HepG2 (cell line): Measurements from ENCODE around the gene TBL2. TPM values are rescaled to one million over a fixed set of nuclear protein-coding genes. Genes with fewer than 3 reads are reported as not detected.

Experiments used
- ATAC-seq: fragments of 200-7000 bp; cut with Tn5 transposase; 3 replicates; pipeline ENCODE4 v1.9.1; 2020; ENCODE audit warnings: mild to moderate bottlenecking, moderate library complexity
- BruUV-seq: library from RNA; stranded (reverse); fragments of 400-500 nt; replicated peaks from 2 replicates; lab custom pipeline; 2021; lab: Mats Ljungman, UMichigan
- CTCF ChIA-PET: fragments of 300-600 bp; formaldehyde crosslinking; extraction: SDS; loops from one replicate; lab custom pipeline; 2021; ENCODE audit warnings: low total read pairs, inconsistent platforms, low intra/inter-chr PET ratio; lab: Yijun Ruan, JAX
- POLR2A ChIA-PET: fragments of 350-600 bp; sonication (Branson Sonifier 250); formaldehyde crosslinking; loops from one replicate; lab custom pipeline; 2020; ENCODE audit warnings: antibody characterized with exemption, inconsistent platforms; lab: Yijun Ruan, JAX
- DNase-seq: peaks from one replicate; pipeline ENCODE4 v3.0.0-alpha.2; 2015; ENCODE audit warnings: low spot score
- FAIRE-seq: peaks from 3 replicates; lab custom pipeline; 2011; peaks lifted over from hg19 to GRCh38; lab: Jason Lieb, UNC
- H2AFZ ChIP-seq: one replicate; pipeline ENCODE4 v1.6.1; 2011; ENCODE audit warnings: low read length, inconsistent platforms
- H3K27ac ChIP-seq: fragments of 300-600 bp; 3 replicates; pipeline ENCODE4 v1.8.0; 2011; ENCODE audit warnings: mixed run types, mild to moderate bottlenecking, mixed read lengths, low read length, inconsistent platforms; ENCODE audit not compliant: insufficient read depth; ENCODE audit errors: extremely low read length
- H3K27me3 ChIP-seq, 2 experiments: fragments of 200-600 bp in 1 of 2; 2 replicates in 1 of 2; 3 replicates in 1 of 2; pipeline versions ENCODE4 v1.6.0 to v1.8.0; 2011; ENCODE audit warnings: low read length in 2 of 2, mild to moderate bottlenecking in 2 of 2, moderate library complexity in 2 of 2, inconsistent platforms in 1 of 2; ENCODE audit not compliant: insufficient read depth in 2 of 2, control insufficient read depth in 1 of 2
- H3K36me3 ChIP-seq, 2 experiments: fragments of 200-600 bp in 1 of 2; replicated peaks in 1 of 2; 2 replicates in 1 of 2; 3 replicates in 1 of 2; pipeline versions ENCODE4 v1.5.1 to v1.8.0; 2011; ENCODE audit warnings: low read length in 2 of 2, inconsistent platforms in 1 of 2; ENCODE audit not compliant: insufficient read depth in 2 of 2, control insufficient read depth in 1 of 2
- H3K4me1 ChIP-seq: 2 replicates; pipeline ENCODE4 v1.5.1; 2012; ENCODE audit warnings: low read length, inconsistent platforms; ENCODE audit not compliant: insufficient read depth
- H3K4me2 ChIP-seq: 2 replicates; pipeline ENCODE4 v1.6.0; 2011; ENCODE audit warnings: low read depth, low read length, inconsistent platforms
- H3K4me3 ChIP-seq, 3 experiments: fragments of 200-600 bp in 1 of 3; sonication (generic), shearing (Covaris generic) in 1 of 3; replicated peaks in 1 of 3; 2 replicates each; pipeline ENCODE4 v1.5.1; 2011 to 2016; ENCODE audit warnings: low read length in 3 of 3, inconsistent platforms in 2 of 3, low read depth in 2 of 3, mild to moderate bottlenecking in 2 of 3, control low read depth in 1 of 3, mixed read lengths in 1 of 3; ENCODE audit not compliant: insufficient read depth in 1 of 3
- H3K79me2 ChIP-seq: one replicate; pipeline ENCODE4 v1.6.1; 2011; ENCODE audit warnings: low read length, inconsistent platforms; ENCODE audit not compliant: insufficient read depth
- H3K9ac ChIP-seq: 2 replicates; pipeline ENCODE4 v1.6.0; 2011; ENCODE audit warnings: mild to moderate bottlenecking, low read depth, low read length, inconsistent platforms; ENCODE audit not compliant: insufficient read depth
- H3K9me3 ChIP-seq: 2 replicates; pipeline ENCODE4 v1.5.1; 2012; ENCODE audit warnings: mild to moderate bottlenecking, low read length
- H4K20me1 ChIP-seq: 2 replicates; pipeline ENCODE4 v1.6.0; 2011; ENCODE audit warnings: inconsistent platforms, mild to moderate bottlenecking, low read length, moderate library complexity; ENCODE audit not compliant: insufficient read depth
- CAMTA2 ChIP-seq: sonication (generic); formaldehyde crosslinking; IDR thresholded peaks from 2 replicates; pipeline ENCODE4 v1.4.0; 2020; ENCODE audit warnings: mild to moderate bottlenecking, missing genetic modification reagents, borderline replicate concordance
- DNMT3B ChIP-seq: conservative IDR thresholded peaks from 2 replicates; pipeline ENCODE4 v1.6.1; 2016; ENCODE audit warnings: missing biosample characterization, control low read depth
- ETV5 ChIP-seq: IDR thresholded peaks from 2 replicates; pipeline ENCODE4 v1.6.1; 2018; ENCODE audit warnings: missing biosample characterization, missing genetic modification reagents, inconsistent platforms, borderline replicate concordance
- HHEX ChIP-seq: IDR thresholded peaks from 2 replicates; pipeline ENCODE4 v1.6.1; 2016; ENCODE audit warnings: control low read depth
- MAZ ChIP-seq, 2 experiments: sonication (generic) in 1 of 2; formaldehyde crosslinking in 1 of 2; IDR thresholded peaks; 2 replicates each; pipeline versions ENCODE4 v1.5.0 to v1.6.1; 2012 to 2020; ENCODE audit warnings: low read depth in 2 of 2, mild to moderate bottlenecking in 2 of 2, borderline replicate concordance in 1 of 2, improper control_type of control experiment in 1 of 2, low read length in 1 of 2, missing genetic modification reagents in 1 of 2, moderate library complexity in 1 of 2
- MXD1 ChIP-seq: sonication (generic); formaldehyde crosslinking; IDR thresholded peaks from 2 replicates; pipeline ENCODE4 v1.4.0; 2020; ENCODE audit warnings: mild to moderate bottlenecking, missing genetic modification reagents
- PAX8 ChIP-seq: sonication (generic); formaldehyde crosslinking; IDR thresholded peaks from 2 replicates; pipeline ENCODE4 v1.8.0; 2022; ENCODE audit warnings: mild to moderate bottlenecking, missing genetic modification reagents, borderline replicate concordance
- PITX1 ChIP-seq: sonication (generic); formaldehyde crosslinking; IDR thresholded peaks from 2 replicates; pipeline ENCODE4 v1.5.1; 2020; ENCODE audit warnings: mild to moderate bottlenecking, missing genetic modification reagents
- XRCC5 ChIP-seq: fragments of 200-400 bp; formaldehyde crosslinking; optimal IDR thresholded peaks from 2 replicates; pipeline ENCODE3; 2017; ENCODE audit warnings: mild to moderate bottlenecking, low read length
- YEATS4 ChIP-seq: sonication (generic); formaldehyde crosslinking; IDR thresholded peaks from 2 replicates; pipeline ENCODE4 v1.4.0; 2020; ENCODE audit warnings: missing genetic modification reagents, borderline replicate concordance
- ZNF205 ChIP-seq: IDR thresholded peaks from 2 replicates; pipeline ENCODE4 v1.6.1; 2018; ENCODE audit warnings: missing biosample characterization, missing genetic modification reagents
- ZNF234 ChIP-seq: sonication (generic); formaldehyde crosslinking; conservative IDR thresholded peaks from 2 replicates; pipeline ENCODE4 v1.5.1; 2020; ENCODE audit warnings: mild to moderate bottlenecking, missing genetic modification reagents
- ZNF530 ChIP-seq: sonication (generic); formaldehyde crosslinking; IDR thresholded peaks from 2 replicates; pipeline ENCODE4 v1.5.0; 2020; ENCODE audit warnings: low read depth, mild to moderate bottlenecking, missing genetic modification reagents
- ZNF547 ChIP-seq: sonication (generic); formaldehyde crosslinking; IDR thresholded peaks from 2 replicates; pipeline ENCODE4 v1.5.1; 2020; ENCODE audit warnings: mild to moderate bottlenecking, missing genetic modification reagents
- ZNF615 ChIP-seq: sonication (generic); formaldehyde crosslinking; IDR thresholded peaks from 2 replicates; pipeline ENCODE4 v1.5.0; 2020; ENCODE audit warnings: mild to moderate bottlenecking, missing genetic modification reagents, borderline replicate concordance
- ZNF674 ChIP-seq: sonication (generic); formaldehyde crosslinking; IDR thresholded peaks from 2 replicates; pipeline ENCODE4 v1.5.0; 2020; ENCODE audit warnings: low read depth, mild to moderate bottlenecking, missing genetic modification reagents
- WGBS: methylation state at CpG from one replicate; pipeline ENCODE4 v1.1.6; 2017; ENCODE audit warnings: low lambda C conversion rate; 5-methylcytosine and 5-hydroxymethylcytosine counted together
- in situ Hi-C: cut with HindIII; loops from 2 replicates; pipeline ENCODE4 v1.10.0; 2017; ENCODE audit warnings: low pct_unique_long_range_greater_than_20kb; ENCODE audit not compliant: extremely low pct_ligation_motif_present
- intact Hi-C: fragments of 100-400 bp; cut with micrococcal nuclease; formaldehyde crosslinking; loops from one replicate; pipeline ENCODE4 v1.10.0; 2022; ENCODE audit not compliant: unreplicated experiment
- polyA plus RNA-seq, 8 experiments: library from polyadenylated mRNA; depleted of rRNA in 3 of 8; stranded (reverse) in 7 of 8; unstranded in 1 of 8; fragments of >200 nt; fragmentation: Illumina TruSeq in 4 of 8; extraction: Trizol in 4 of 8; gene quantifications; 2 replicates each; pipeline versions ENCODE4 v1.2.1 to v1.2.3, GENCODE V29; 2011 to 2016; ENCODE audit warnings: low read depth in 4 of 8, missing spikeins in 1 of 8, mixed read lengths in 1 of 8; ENCODE audit not compliant: insufficient read depth in 1 of 8
- total RNA-seq, 5 experiments: library from RNA; depleted of rRNA; stranded (reverse); fragments of >200 nt; fragmentation: Illumina TruSeq; extraction: Trizol; gene quantifications; 2 replicates each; pipeline ENCODE4 v1.2.3, GENCODE V29; 2016; ENCODE audit warnings: low read depth in 1 of 5

Gene TBL2
- total and polyA plus RNA-seq, 2 of the 13 experiments (the other 11 are each of a cell fraction or from before 2014, with no cell fraction given), result 43.4 to 47.2 TPM

GRCh38 chr7:73520673-73521635 is 57.4 kb downstream of the TBL2 start:
- BruUV-seq, result TSS peak; percentile 50
- Histone ChIP-seq H3K27me3 (no peaks in the 10 kb centered on the region; a peak in 1 of 5 replicates), H3K9ac (peak overlapping the region; percentile 91), H3K79me2 (peaks cover 51% of the 10 kb centered on the region), H3K4me3 (peak overlapping the region; percentile 80 to 89 (median 82)), H3K9me3 (no peaks in the 10 kb centered on the region), H3K27ac (peak overlapping the region; percentile 91), H3K4me2 (peak overlapping the region; percentile 87), H3K36me3 (peaks cover 5 to 23% of the 10 kb centered on the region in 2 experiments; a peak in 4 of 5 replicates), H3K4me1 (peaks cover 31% of the 10 kb centered on the region), H4K20me1 (peaks cover 15% of the 10 kb centered on the region), H2AFZ (no peak overlapping the region)
- FAIRE-seq, result no peak
- CTCF ChIA-PET, result no interaction called here
- WGBS, result 2% methylated on average over 29 of the region's 36 CpGs
- ATAC-seq, result no peak
- TF ChIP-seq ZNF674 (CRISPR knock-in tag), result 0 out of 2 replicates have a peak, but pooled peaks have one; percentile 11
- no peak for TF ChIP-seq ETV5
- peak; percentile 32 for TF ChIP-seq XRCC5
- no peak for TF ChIP-seq CAMTA2
- no peak for TF ChIP-seq ZNF205 (CRISPR knock-in tag)
- TF ChIP-seq HHEX (CRISPR knock-in tag), result no peak
- no peak for TF ChIP-seq PAX8 (CRISPR knock-in tag)
- TF ChIP-seq ZNF530, result no peak
- TF ChIP-seq MAZ (IDR thresholded peaks at IDR 0.05; ENCODE audit: borderline replicate concordance, low read depth, low read length), result no peak
- TF ChIP-seq MAZ (CRISPR knock-in tag; IDR thresholded peaks at IDR 0.05; ENCODE audit: low read depth), result 0 out of 2 replicates have a peak, but pooled peaks have one; percentile 34
- no peak for TF ChIP-seq PITX1
- TF ChIP-seq MXD1 (CRISPR knock-in tag), result no peak
- 0 out of 2 replicates have a peak, but pooled peaks have one; percentile 31 for TF ChIP-seq DNMT3B (CRISPR knock-in tag)
- no peak for TF ChIP-seq YEATS4 (CRISPR knock-in tag)
- TF ChIP-seq ZNF615 (CRISPR knock-in tag), result 0 out of 2 replicates have a peak, but pooled peaks have one; percentile 60
- no peak for TF ChIP-seq ZNF234 (CRISPR knock-in tag)
- no peak for TF ChIP-seq ZNF547 (CRISPR knock-in tag)
- in situ Hi-C loops (no loop called here), intact Hi-C loops (loop anchor here (5.0 kb wide), 1 partner anchor 36 kb away; the partner anchor contains the start of gene BCL7B)
- POLR2A ChIA-PET, result interaction anchor here (0.6 to 2.5 kb wide), 8 partner anchors 22 to 214 kb away, joined by 3 to 17 read pairs (median 5); partner anchors contain the start of genes BCL7B and TBL2
- DNase-seq, result no peak
